Transverse colon (tissue), 4 donors: ENCODE data around the gene TMEM255B. TPM values are rescaled to one million over a fixed set of nuclear protein-coding genes. Genes with fewer than 3 reads are reported as not detected.

Experiments used
- DNase-seq: peaks from one replicate; pipeline ENCODE4 v3.0.0-alpha.2; 2019
- H3K27ac ChIP-seq, 4 donors: fragments of 200-600 bp; sonication (generic); 2 replicates each; pipeline ENCODE4 v1.5.1; 2016 to 2018; ENCODE audit warnings: inconsistent platforms in 4 of 4
- H3K27me3 ChIP-seq: fragments of 200-600 bp; sonication (generic); 2 replicates; pipeline ENCODE4 v1.5.1; 2017; ENCODE audit warnings: inconsistent platforms
- H3K36me3 ChIP-seq, 4 donors: fragments of 200-600 bp; sonication (generic); 2 replicates each; pipeline ENCODE4 v1.5.1; 2017 to 2019; ENCODE audit warnings: inconsistent platforms in 4 of 4
- H3K4me1 ChIP-seq, 4 donors: fragments of 200-600 bp; sonication (generic); 2 replicates each; pipeline ENCODE4 v1.5.1; 2017 to 2020; ENCODE audit warnings: inconsistent platforms in 4 of 4
- H3K4me3 ChIP-seq, 4 donors: fragments of 200-600 bp; sonication (generic); 1 replicate in 1 of 4; 2 replicates in 3 of 4; pipeline versions ENCODE4 v1.5.1 to v1.6.1; 2017 to 2019; ENCODE audit warnings: inconsistent platforms in 4 of 4
- H3K9me3 ChIP-seq, 2 donors: fragments of 200-600 bp; sonication (generic); 2 replicates each; pipeline ENCODE4 v1.5.1; 2017 to 2019; ENCODE audit warnings: inconsistent platforms in 2 of 2
- EP300 ChIP-seq: sonication (generic); formaldehyde crosslinking; IDR thresholded peaks from one replicate; pipeline ENCODE4 v1.6.1; 2017; ENCODE audit warnings: antibody characterized with exemption, low read depth
- POLR2A ChIP-seq: fragments of 450-650 bp; IDR thresholded peaks from one replicate; pipeline ENCODE4 v1.6.1; 2016; ENCODE audit warnings: antibody characterized with exemption, mild to moderate bottlenecking, moderate library complexity
- POLR2AphosphoS5 ChIP-seq, 3 donors: sonication (generic); formaldehyde crosslinking; IDR thresholded peaks; one replicate each; pipeline ENCODE4 v1.6.1; 2016; ENCODE audit warnings: antibody characterized with exemption in 3 of 3
- WGBS, 2 donors: methylation state at CpG; one replicate each; pipeline ENCODE4 v1.1.5; 2018; ENCODE audit warnings: low coverage in 1 of 2; 5-methylcytosine and 5-hydroxymethylcytosine counted together
- in situ Hi-C, 4 donors: fragments of 200-750 bp; cut with MboI; loops; one replicate each; pipeline versions ENCODE4 v1.15.0 to v1.15.1; 2017; ENCODE audit warnings: low sequenced_read_pairs in 3 of 4, low pct_ligation_motif_present in 1 of 4, low pct_unique_long_range_greater_than_20kb in 1 of 4
- intact Hi-C: fragments of 100-400 bp; cut with DNase I; formaldehyde crosslinking; loops from one replicate; pipeline ENCODE4 v1.15.1; 2023; ENCODE audit warnings: low total_unique reads
- total RNA-seq, 4 donors: library from RNA; depleted of rRNA; stranded (reverse); fragments of >200 nt; gene quantifications; one replicate each; pipeline ENCODE4 v1.1.0, GENCODE V29; 2016
- TF ChIP-seq, protein P1 (sequence below), 5 experiments: fragments of 200-600 bp in 3 of 5; fragments of 450-650 bp in 2 of 5; sonication (generic) in 3 of 5; IDR thresholded peaks; 1 replicate in 2 of 5; 2 replicates in 3 of 5; pipeline ENCODE4 v1.5.1; 2016 to 2017; ENCODE audit warnings: antibody characterized with exemption in 5 of 5, inconsistent platforms in 3 of 5, mild to moderate bottlenecking in 2 of 5, moderate library complexity in 1 of 5

The TMEM255B gene
- total RNA-seq, 4 donors from 2014 or later = 0.79 to 27.7 (median 9.4) TPM

- 94% methylated on average over 24 of the region's 24 CpGs; no CpG with 5 or more reads in 1 of the 2 donors for WGBS, 2 donors
- Histone ChIP-seq H3K27me3 (no peaks in the 10 kb centered on the region), H3K4me1 (peaks cover 6 to 19% (median 15%) of the 10 kb centered on the region in 4 donors), H3K27ac (peak overlapping the region; percentile 5 to 79 (median 70)), H3K4me3 (no peak overlapping the region), H3K36me3 (peaks cover 0 to 2% (median 0%) of the 10 kb centered on the region in 4 donors), H3K9me3 (no peaks in the 10 kb centered on the region)
- TF ChIP-seq EP300 (no peak), POLR2AphosphoS5 (IDR thresholded peaks at IDR 0.05) (no peak), POLR2A (no peak)
- TF ChIP-seq, protein P1, sequence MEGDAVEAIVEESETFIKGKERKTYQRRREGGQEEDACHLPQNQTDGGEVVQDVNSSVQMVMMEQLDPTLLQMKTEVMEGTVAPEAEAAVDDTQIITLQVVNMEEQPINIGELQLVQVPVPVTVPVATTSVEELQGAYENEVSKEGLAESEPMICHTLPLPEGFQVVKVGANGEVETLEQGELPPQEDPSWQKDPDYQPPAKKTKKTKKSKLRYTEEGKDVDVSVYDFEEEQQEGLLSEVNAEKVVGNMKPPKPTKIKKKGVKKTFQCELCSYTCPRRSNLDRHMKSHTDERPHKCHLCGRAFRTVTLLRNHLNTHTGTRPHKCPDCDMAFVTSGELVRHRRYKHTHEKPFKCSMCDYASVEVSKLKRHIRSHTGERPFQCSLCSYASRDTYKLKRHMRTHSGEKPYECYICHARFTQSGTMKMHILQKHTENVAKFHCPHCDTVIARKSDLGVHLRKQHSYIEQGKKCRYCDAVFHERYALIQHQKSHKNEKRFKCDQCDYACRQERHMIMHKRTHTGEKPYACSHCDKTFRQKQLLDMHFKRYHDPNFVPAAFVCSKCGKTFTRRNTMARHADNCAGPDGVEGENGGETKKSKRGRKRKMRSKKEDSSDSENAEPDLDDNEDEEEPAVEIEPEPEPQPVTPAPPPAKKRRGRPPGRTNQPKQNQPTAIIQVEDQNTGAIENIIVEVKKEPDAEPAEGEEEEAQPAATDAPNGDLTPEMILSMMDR (IDR thresholded peaks at IDR 0.05) = no peak
- no peak for DNase-seq
- intact Hi-C loops = no loop called here
- in situ Hi-C loops = loop anchor here in 1 of 4 donors (10.0 kb wide), 1 partner anchor 123 kb away; no protein-coding TSS in a partner anchor
Observed at GRCh38 chr13:113821847-113822246, 62.8 kb downstream of the TMEM255B start.

DNA sequence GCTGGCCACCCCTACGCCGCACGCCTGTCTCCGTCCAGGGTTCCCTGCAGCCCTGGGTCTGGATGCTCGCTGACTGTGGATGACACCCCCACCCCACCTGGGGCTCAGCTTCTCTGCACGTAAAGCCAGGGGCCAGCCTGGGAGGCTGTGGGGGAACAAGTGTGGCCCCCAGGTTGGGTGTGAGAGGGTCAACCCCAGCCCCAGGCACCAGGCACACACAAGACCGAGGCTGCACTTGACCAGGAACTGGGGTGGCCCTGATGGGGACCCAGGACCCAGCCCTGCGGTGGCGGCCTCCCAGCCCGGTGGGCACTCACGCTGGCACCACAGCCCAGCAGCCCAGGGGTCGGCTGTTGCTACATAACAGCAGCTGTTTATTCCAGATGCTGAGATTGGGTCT lies 63.2 kb downstream of the TMEM255B start:
- 98% methylated on average over 11 of the region's 12 CpGs; no CpG with 5 or more reads in 1 of the 2 donors for WGBS, 2 donors
- H3K27me3 ChIP-seq = no peaks in the 10 kb centered on the region
- no peak overlapping the region for H3K4me3 ChIP-seq
- DNase-seq = no peak
- peaks cover 0 to 5% (median 0%) of the 10 kb centered on the region in 4 donors for H3K36me3 ChIP-seq
- in situ Hi-C loops (loop anchor here in 1 of 4 donors (10.0 kb wide), 1 partner anchor 123 kb away; no protein-coding TSS in a partner anchor), intact Hi-C loops (no loop called here)
- no peaks in the 10 kb centered on the region for H3K9me3 ChIP-seq
- H3K4me1 ChIP-seq = peaks cover 6 to 16% (median 15%) of the 10 kb centered on the region in 4 donors
- H3K27ac ChIP-seq = no peak overlapping the region
- no peak for TF ChIP-seq POLR2AphosphoS5 (IDR thresholded peaks at IDR 0.05)
- no peak for TF ChIP-seq EP300
- no peak for TF ChIP-seq POLR2A
- TF ChIP-seq, protein P1 (IDR thresholded peaks at IDR 0.05) = no peak

- no peak overlapping the region for H3K4me3 ChIP-seq
- peaks cover 6 to 16% (median 15%) of the 10 kb centered on the region in 4 donors for H3K4me1 ChIP-seq
- peaks cover 0 to 8% (median 0%) of the 10 kb centered on the region in 4 donors for H3K36me3 ChIP-seq
- in situ Hi-C loops (loop anchor here in 1 of 4 donors (10.0 kb wide), 1 partner anchor 122 kb away; no protein-coding TSS in a partner anchor), intact Hi-C loops (no loop called here)
- no peak for DNase-seq
- no peak overlapping the region for H3K27ac ChIP-seq
- no peak for TF ChIP-seq POLR2AphosphoS5 (IDR thresholded peaks at IDR 0.05)
- TF ChIP-seq EP300 = no peak
- no peak for TF ChIP-seq POLR2A
- TF ChIP-seq, protein P1 (IDR thresholded peaks at IDR 0.05) = no peak
- 94 to 96% methylated on average over 5 to 41 of the region's 45 CpGs for WGBS, 2 donors
- H3K9me3 ChIP-seq = no peaks in the 10 kb centered on the region
- no peaks in the 10 kb centered on the region for H3K27me3 ChIP-seq
Observed at GRCh38 chr13:113822956-113823744, 64.1 kb downstream of the TMEM255B start.

DNA sequence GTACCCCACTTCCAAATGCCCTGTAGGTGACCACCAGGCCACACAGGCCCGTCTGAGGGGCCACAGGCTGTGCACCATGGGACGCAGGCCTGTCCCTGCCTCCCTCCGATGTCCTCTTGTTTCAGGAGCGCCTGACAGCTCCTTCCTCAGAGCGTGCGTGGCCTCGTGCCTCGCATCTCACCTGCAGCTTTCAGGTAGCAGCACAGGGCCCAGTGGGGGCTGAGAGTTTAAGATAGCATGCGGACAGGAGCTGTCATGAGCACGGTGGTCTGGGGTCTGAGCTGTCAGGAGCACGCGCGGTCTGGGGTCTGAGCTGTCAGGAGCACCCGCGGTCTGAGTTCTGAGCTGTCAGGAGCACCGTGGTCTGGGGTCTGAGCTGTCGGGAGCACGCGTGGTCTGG lies 64.7 kb downstream of the TMEM255B start:
- Histone ChIP-seq H3K27me3 (no peaks in the 10 kb centered on the region), H3K36me3 (peaks cover 0 to 8% (median 0%) of the 10 kb centered on the region in 4 donors), H3K4me3 (no peak overlapping the region), H3K9me3 (no peaks in the 10 kb centered on the region), H3K4me1 (peaks cover 6 to 16% (median 15%) of the 10 kb centered on the region in 4 donors), H3K27ac (no peak overlapping the region)
- no peak for DNase-seq
- no peak for TF ChIP-seq POLR2A
- TF ChIP-seq, protein P1 (IDR thresholded peaks at IDR 0.05) = no peak
- no peak for TF ChIP-seq EP300
- no peak for TF ChIP-seq POLR2AphosphoS5 (IDR thresholded peaks at IDR 0.05)
- intact Hi-C loops = no loop called here
- 97% methylated on average over 19 of the region's 19 CpGs; no CpG with 5 or more reads in 1 of the 2 donors for WGBS, 2 donors
- in situ Hi-C loops = loop anchor here in 1 of 4 donors (10.0 kb wide), 1 partner anchor 121 kb away; no protein-coding TSS in a partner anchor
